Endothelial cell of umbilical vein (primary cell): ENCODE data around the gene PHKG2. TPM values are rescaled to one million over a fixed set of nuclear protein-coding genes. Genes with fewer than 3 reads are reported as not detected.

Source experiments
- BruUV-seq: library from RNA; stranded (reverse); fragments of 400-500 nt; replicated peaks from 2 replicates; lab custom pipeline; 2021; lab: Mats Ljungman, UMichigan
- CTCF ChIA-PET: fragments of 300-600, 350-600 bp; sonication (Branson Sonifier 250); formaldehyde crosslinking; loops from one replicate; lab custom pipeline; 2021; ENCODE audit warnings: antibody characterized with exemption, inconsistent platforms; lab: Charles Lee
- POLR2A ChIA-PET: fragments of 300-600, 350-600 bp; sonication (Branson Sonifier 250); formaldehyde crosslinking; loops from one replicate; lab custom pipeline; 2021; ENCODE audit warnings: antibody characterized with exemption, inconsistent platforms; lab: Charles Lee
- DNase-seq: peaks from one replicate; pipeline ENCODE4 v3.0.0-alpha.2; 2011; ENCODE audit warnings: low read depth, low spot score
- FAIRE-seq: peaks from 2 replicates; lab custom pipeline; 2011; peaks lifted over from hg19 to GRCh38; lab: Jason Lieb, UNC
- H2AFZ ChIP-seq: 2 replicates; pipeline ENCODE4 v1.6.0; 2012; ENCODE audit warnings: low read depth, low read length, control low read depth, inconsistent platforms
- H3K27ac ChIP-seq: 2 replicates; pipeline ENCODE4 v1.5.1; 2011; ENCODE audit warnings: low read depth, mild to moderate bottlenecking, control low read depth, low read length, moderate library complexity; ENCODE audit not compliant: insufficient read depth
- H3K27me3 ChIP-seq, 2 experiments: 2 replicates each; pipeline versions ENCODE4 v1.6.0 to v1.6.1; 2011; ENCODE audit warnings: low read length in 2 of 2, mixed read lengths in 1 of 2; ENCODE audit not compliant: control insufficient read depth in 2 of 2, insufficient read depth in 2 of 2
- H3K36me3 ChIP-seq, 2 experiments: 2 replicates in 1 of 2; 3 replicates in 1 of 2; pipeline ENCODE4 v1.5.1; 2011; ENCODE audit warnings: low read length in 2 of 2, mild to moderate bottlenecking in 1 of 2, moderate library complexity in 1 of 2; ENCODE audit not compliant: control insufficient read depth in 2 of 2, insufficient read depth in 2 of 2; ENCODE audit errors: extremely low read depth in 1 of 2
- H3K4me1 ChIP-seq: 3 replicates; pipeline ENCODE4 v1.5.1; 2011; ENCODE audit warnings: mild to moderate bottlenecking, low read length; ENCODE audit not compliant: control insufficient read depth, insufficient read depth; ENCODE audit errors: extremely low read depth
- H3K4me2 ChIP-seq: 2 replicates; pipeline ENCODE4 v1.6.1; 2011; ENCODE audit warnings: low read length, control low read depth, mixed read lengths; ENCODE audit not compliant: insufficient read depth
- H3K4me3 ChIP-seq, 3 experiments: fragments of 200-600 bp in 1 of 3; sonication (generic), shearing (Covaris generic) in 1 of 3; replicated peaks in 1 of 3; 2 replicates each; pipeline ENCODE4 v1.5.1; 2011 to 2016; ENCODE audit warnings: control low read depth in 3 of 3, low read length in 3 of 3, mild to moderate bottlenecking in 2 of 3, inconsistent platforms in 1 of 3, low read depth in 1 of 3, moderate library complexity in 1 of 3; ENCODE audit not compliant: insufficient read depth in 1 of 3
- H3K79me2 ChIP-seq: 2 replicates; pipeline ENCODE4 v1.6.0; 2012; ENCODE audit warnings: low read length, inconsistent platforms; ENCODE audit not compliant: control insufficient read depth, insufficient read depth
- H3K9ac ChIP-seq: replicated peaks from 2 replicates; pipeline ENCODE3; 2011; ENCODE audit warnings: low read length, control low read depth; ENCODE audit not compliant: insufficient read depth; ENCODE audit errors: extremely low read depth
- H3K9me1 ChIP-seq: replicated peaks from 3 replicates; pipeline ENCODE4 v1.6.0; 2011; ENCODE audit warnings: mild to moderate bottlenecking, low read length; ENCODE audit not compliant: control insufficient read depth, insufficient read depth; ENCODE audit errors: extremely low read depth
- H3K9me3 ChIP-seq: replicated peaks from 2 replicates; pipeline ENCODE4 v1.5.1; 2012; ENCODE audit warnings: low read length, inconsistent platforms; ENCODE audit not compliant: control insufficient read depth, insufficient read depth
- H4K20me1 ChIP-seq: replicated peaks from 2 replicates; pipeline ENCODE3; 2011; ENCODE audit warnings: mild to moderate bottlenecking, low read length; ENCODE audit not compliant: control insufficient read depth, insufficient read depth; ENCODE audit errors: extremely low read depth
- CTCF ChIP-seq, 2 donors: IDR thresholded peaks; 1 replicate in 1 of 2; 2 replicates in 1 of 2; pipeline ENCODE4 v1.5.1; 2011; ENCODE audit warnings: low read length in 2 of 2, mild to moderate bottlenecking in 2 of 2, moderate library complexity in 2 of 2, control low read depth in 1 of 2, inconsistent platforms in 1 of 2, low read depth in 1 of 2; ENCODE audit not compliant: insufficient read depth in 1 of 2; ENCODE audit errors: extremely low read depth in 1 of 2
- EZH2 ChIP-seq: IDR thresholded peaks from 2 replicates; pipeline ENCODE4 v1.6.1; 2012; ENCODE audit warnings: borderline replicate concordance, low read depth, mild to moderate bottlenecking, moderate library complexity, low read length, inconsistent platforms; ENCODE audit not compliant: severe bottlenecking
- FOS ChIP-seq: IDR thresholded peaks from 2 replicates; pipeline ENCODE4 v1.6.1; 2011; ENCODE audit warnings: mild to moderate bottlenecking, low read length, moderate library complexity, borderline replicate concordance; ENCODE audit not compliant: insufficient read depth
- GATA2 ChIP-seq: IDR thresholded peaks from 2 replicates; pipeline ENCODE4 v1.7.0; 2011; ENCODE audit warnings: low read depth, mild to moderate bottlenecking, moderate library complexity, mixed read lengths, low read length; ENCODE audit not compliant: insufficient read length, insufficient read depth
- JUN ChIP-seq: IDR thresholded peaks from 2 replicates; pipeline ENCODE4 v1.6.1; 2011; ENCODE audit warnings: borderline replicate concordance, low read depth; ENCODE audit not compliant: insufficient read length, insufficient read depth
- MAX ChIP-seq: IDR thresholded peaks from 2 replicates; pipeline ENCODE4 v1.6.1; 2011; ENCODE audit not compliant: insufficient read depth, insufficient read length
- MYC ChIP-seq: IDR thresholded peaks from one replicate; pipeline ENCODE4 v1.6.1; 2011; ENCODE audit warnings: mild to moderate bottlenecking, low read depth, low read length
- POLR2A ChIP-seq: IDR thresholded peaks from 2 replicates; pipeline ENCODE4 v1.6.1; 2012; ENCODE audit warnings: low read depth, mild to moderate bottlenecking, control low read depth, low read length
- POLR2AphosphoS5 ChIP-seq: IDR thresholded peaks from 2 replicates; pipeline ENCODE4 v1.6.1; 2012; ENCODE audit warnings: low read depth, mild to moderate bottlenecking, control low read depth, low read length, moderate library complexity; ENCODE audit not compliant: insufficient read depth
- dilution Hi-C: fragments of 300-500 bp; cut with MboI; formaldehyde crosslinking; loops from one replicate; pipeline ENCODE4 v1.15.0; 2019; ENCODE audit warnings: low sequenced_read_pairs; ENCODE audit not compliant: extremely low pct_ligation_motif_present
- intact Hi-C: fragments of 100-400 bp; cut with micrococcal nuclease; formaldehyde crosslinking; loops from one replicate; pipeline ENCODE4 v1.10.0; 2022
- polyA plus RNA-seq, 4 experiments: library from polyadenylated mRNA; depleted of rRNA in 3 of 4; stranded (reverse) in 3 of 4; unstranded in 1 of 4; fragments of >200 nt; gene quantifications; 2 replicates each; pipeline versions ENCODE4 v1.2.1 to v1.2.3, GENCODE V29; 2011 to 2012; ENCODE audit warnings: missing spikeins in 1 of 4
- total RNA-seq: library from RNA; stranded (reverse); gene quantifications from 2 replicates; pipeline ENCODE4 v1.2.3, GENCODE V29; 2021

Gene PHKG2
- total and polyA plus RNA-seq, 2 donors (not counting 3 experiments of a cell fraction or from before 2014, with no cell fraction given), result 33.0 to 48.8 TPM

GRCh38 chr16:30720086-30720485 is 28.1 kb upstream of the PHKG2 start:
- TF ChIP-seq MAX (no peak), POLR2A (no peak), GATA2 (no peak), JUN (no peak), MYC (no peak), FOS (no peak), EZH2 (no peak), CTCF (IDR thresholded peaks at IDR 0.05; ENCODE audit: extremely low read depth in 1 of 2, insufficient read depth in 1 of 2, low read depth in 1 of 2, low read length in 2 of 2) (no peak), POLR2AphosphoS5 (no peak)
- Histone ChIP-seq H3K4me2 (no peak overlapping the region), H3K4me1 (no peaks in the 10 kb centered on the region), H3K4me3 (no peak overlapping the region), H3K36me3 (peaks cover 59 to 68% of the 10 kb centered on the region in 2 experiments), H3K9me1 (no peaks in the 10 kb centered on the region), H3K9me3 (no peaks in the 10 kb centered on the region), H3K27me3 (no peaks in the 10 kb centered on the region), H3K27ac (no peak overlapping the region), H3K79me2 (peaks cover 31% of the 10 kb centered on the region), H2AFZ (no peak overlapping the region), H3K9ac (no peak overlapping the region), H4K20me1 (no peaks in the 10 kb centered on the region)
- dilution Hi-C loops (no loop called here), intact Hi-C loops (no loop called here)
- POLR2A ChIA-PET, result no interaction called here
- DNase-seq (no peak), FAIRE-seq (no peak)
- CTCF ChIA-PET, result no interaction called here
- BruUV-seq, result no TSS peak
